HepG2 (cell line): Measurements from ENCODE around the gene TANC2.

Source experiments
- GABPA ChIP-seq, 2 experiments: IDR thresholded peaks; 2 replicates each; pipeline ENCODE4 v1.6.1; 2011 to 2016; ENCODE audit warnings: low read depth in 2 of 2, low read length in 1 of 2, missing biosample characterization in 1 of 2, missing genetic modification characterization in 1 of 2
- JUND ChIP-seq: sonication (generic); formaldehyde crosslinking; IDR thresholded peaks from 2 replicates; pipeline ENCODE4 v1.8.0; 2022; ENCODE audit warnings: mild to moderate bottlenecking, missing genetic modification reagents
- REPIN1 ChIP-seq: sonication (generic); formaldehyde crosslinking; IDR thresholded peaks from 2 replicates; pipeline ENCODE4 v1.8.0; 2022; ENCODE audit warnings: missing genetic modification reagents, low read depth, mild to moderate bottlenecking, borderline replicate concordance
- SNAPC5 ChIP-seq: sonication (generic); formaldehyde crosslinking; IDR thresholded peaks from 2 replicates; pipeline ENCODE4 v1.8.1; 2023; ENCODE audit warnings: mild to moderate bottlenecking, missing genetic modification reagents, borderline replicate concordance
- U2AF2 ChIP-seq: fragments of 200-400 bp; formaldehyde crosslinking; IDR thresholded peaks from 2 replicates; pipeline ENCODE4 v1.6.1; 2017; ENCODE audit warnings: low read depth, mild to moderate bottlenecking, low read length

DNA sequence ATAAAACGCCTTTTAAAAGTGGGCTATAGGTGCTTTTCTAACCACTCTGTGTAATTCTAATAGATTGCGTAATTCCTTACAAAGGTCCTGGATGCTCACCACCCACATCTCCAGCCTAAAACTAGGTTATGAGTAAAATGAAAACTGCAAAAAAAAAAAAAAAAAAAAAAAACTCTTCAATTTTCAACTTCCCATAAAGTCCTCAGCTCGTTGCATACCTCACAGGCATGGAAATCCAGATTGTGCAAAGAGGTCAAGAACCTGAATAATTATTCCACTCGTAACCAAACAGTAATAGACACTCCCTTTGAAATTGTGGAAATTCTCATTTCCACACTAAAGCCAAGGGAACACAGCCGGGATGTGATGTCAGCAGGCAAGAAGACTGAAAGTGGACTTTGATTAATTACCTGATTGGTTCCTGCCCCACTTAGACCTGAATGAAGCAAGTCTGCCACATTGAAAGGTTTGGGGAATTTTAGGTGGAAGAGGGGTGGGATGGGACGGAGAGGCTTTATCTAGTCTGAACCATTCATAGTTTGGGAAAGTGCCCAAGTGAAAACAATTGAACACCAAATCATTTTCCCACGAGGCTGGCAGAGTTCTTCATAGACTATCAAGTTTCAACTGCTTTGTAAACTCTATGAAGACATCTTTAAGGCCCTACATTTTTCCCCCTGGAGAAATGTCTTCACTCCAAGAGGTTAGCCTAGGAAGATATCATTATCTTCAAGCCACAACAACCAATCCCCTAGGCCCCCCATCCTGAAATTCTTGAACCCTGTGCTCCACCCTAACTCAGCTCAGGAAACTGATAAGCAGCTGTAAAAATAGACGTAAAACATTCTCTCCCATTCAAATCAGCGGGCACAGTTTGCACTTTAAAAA, 49.1 kb upstream of the TANC2 start:
- TF ChIP-seq U2AF2 (no peak), JUND (CRISPR knock-in tag) (no peak), SNAPC5 (CRISPR knock-in tag) (no peak), GABPA (IDR thresholded peaks at IDR 0.05; ENCODE audit: low read depth, low read length) (no peak), GABPA (CRISPR knock-in tag; IDR thresholded peaks at IDR 0.05; ENCODE audit: low read depth) (no peak), REPIN1 (no peak)
